Measurements from ENCODE around the gene STMN3.

STMN3 gene

DNA sequence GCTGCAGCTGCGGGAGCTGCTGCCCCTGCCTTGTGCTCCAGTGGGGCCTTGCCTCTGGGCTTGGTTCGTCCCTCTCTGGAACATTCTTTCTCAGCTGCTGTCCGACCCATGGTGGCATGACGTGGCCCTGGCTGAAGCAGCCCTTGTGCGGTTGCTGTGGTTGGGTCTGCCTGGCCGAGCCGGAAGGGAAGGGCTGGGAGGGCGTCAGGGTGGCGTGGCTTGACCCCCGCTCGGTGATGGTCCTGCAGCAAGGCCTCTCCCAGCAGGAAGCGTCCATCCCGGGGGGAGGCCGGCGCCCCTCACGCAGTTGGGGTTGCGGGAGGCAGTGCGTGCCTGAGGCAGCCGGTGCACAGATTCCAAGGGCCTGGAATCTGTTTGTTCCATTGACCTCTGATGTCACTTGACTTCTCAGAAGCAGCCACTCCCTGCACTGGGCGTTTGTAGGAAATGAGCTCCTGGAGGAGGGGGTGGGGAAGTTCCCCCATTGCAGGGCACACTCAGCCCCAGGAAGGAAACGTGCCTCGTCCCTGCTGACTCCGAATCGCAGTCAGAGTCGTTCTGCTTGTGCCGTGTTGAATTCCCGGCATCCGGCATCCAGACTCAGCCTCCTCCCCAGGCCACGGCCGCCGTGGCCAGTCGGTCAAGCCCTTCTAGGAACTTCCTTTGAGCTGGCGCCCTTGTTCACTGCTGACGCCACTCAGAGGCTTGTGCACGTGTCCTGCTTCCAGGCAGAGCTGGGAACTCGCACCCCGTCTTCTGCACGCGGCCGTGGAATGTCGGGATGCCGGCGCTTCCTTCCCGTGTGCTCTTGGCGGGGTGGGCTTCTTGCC is 33.5 kb upstream of the STMN3 start:
- no peak overlapping the region for H3K4me3 ChIP-seq (ENCODE audit: low read depth, low read length)
- peak; percentile 91 for DNase-seq (ENCODE audit: low read depth)
- TF ChIP-seq, protein P1, sequence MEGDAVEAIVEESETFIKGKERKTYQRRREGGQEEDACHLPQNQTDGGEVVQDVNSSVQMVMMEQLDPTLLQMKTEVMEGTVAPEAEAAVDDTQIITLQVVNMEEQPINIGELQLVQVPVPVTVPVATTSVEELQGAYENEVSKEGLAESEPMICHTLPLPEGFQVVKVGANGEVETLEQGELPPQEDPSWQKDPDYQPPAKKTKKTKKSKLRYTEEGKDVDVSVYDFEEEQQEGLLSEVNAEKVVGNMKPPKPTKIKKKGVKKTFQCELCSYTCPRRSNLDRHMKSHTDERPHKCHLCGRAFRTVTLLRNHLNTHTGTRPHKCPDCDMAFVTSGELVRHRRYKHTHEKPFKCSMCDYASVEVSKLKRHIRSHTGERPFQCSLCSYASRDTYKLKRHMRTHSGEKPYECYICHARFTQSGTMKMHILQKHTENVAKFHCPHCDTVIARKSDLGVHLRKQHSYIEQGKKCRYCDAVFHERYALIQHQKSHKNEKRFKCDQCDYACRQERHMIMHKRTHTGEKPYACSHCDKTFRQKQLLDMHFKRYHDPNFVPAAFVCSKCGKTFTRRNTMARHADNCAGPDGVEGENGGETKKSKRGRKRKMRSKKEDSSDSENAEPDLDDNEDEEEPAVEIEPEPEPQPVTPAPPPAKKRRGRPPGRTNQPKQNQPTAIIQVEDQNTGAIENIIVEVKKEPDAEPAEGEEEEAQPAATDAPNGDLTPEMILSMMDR (conservative IDR thresholded peaks at IDR 0.05; ENCODE audit: low read depth, low read length), result no peak

DNA sequence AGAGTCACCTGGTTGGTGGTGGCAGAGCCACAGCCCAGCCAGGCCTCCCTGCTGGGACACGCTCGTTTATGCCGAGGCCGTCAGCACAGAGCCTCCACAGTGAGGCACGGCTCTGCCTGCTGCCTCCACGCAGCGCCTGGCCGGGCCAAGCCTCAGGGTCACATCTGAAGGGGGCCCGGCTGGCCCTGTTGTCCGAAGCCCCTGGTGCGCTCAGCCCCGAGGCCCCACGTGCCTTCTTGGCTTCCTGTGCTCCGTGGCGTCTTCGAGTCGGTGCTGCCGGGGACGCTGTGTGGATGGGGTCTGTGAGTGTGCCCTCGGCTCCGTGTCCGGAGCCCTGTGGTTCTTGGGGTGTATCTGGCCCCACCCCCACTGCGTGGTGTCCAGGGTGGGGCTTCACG is 32.9 kb upstream of the STMN3 start:
- no peak for DNase-seq (ENCODE audit: low read depth)
- TF ChIP-seq, protein P1 (conservative IDR thresholded peaks at IDR 0.05; ENCODE audit: low read depth, low read length), result no peak
- H3K4me3 ChIP-seq (ENCODE audit: low read depth, low read length), result no peak overlapping the region

DNA sequence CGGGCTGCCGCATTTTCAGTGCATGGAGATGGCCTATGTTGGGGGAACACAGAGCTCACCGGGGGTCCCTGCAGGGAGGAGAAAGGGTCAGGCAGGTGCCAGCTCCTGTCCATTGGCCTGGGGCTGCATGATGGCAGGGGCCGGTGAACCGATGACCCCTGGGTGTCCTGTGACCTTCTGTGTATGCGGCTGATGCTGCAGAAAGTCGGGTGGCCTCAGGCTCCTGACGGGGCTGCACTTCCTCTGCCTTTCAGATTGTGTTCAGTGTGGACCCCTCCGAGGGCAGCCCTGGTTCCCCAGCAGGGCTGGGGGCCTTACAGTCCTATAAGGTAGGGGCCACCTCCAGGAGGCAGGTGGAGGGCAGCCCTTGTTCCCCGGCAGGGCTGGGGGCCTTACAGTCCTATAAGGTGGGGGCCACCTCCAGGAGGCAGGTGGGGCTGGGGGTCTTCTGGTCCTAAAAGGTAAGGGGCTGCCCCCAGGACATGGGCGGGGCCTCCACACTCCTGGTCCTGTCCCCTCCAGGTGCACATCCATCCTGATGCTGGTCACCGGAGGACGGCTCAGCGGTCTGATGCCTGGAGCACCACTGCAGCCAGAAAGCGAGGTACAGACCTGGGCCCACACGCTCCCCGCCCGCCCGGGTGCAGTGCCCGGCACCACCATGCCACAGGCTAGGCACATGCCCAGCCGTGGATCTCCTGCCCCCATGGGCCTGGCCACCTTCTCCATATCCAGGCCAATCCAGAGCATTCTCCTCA is 32.2 kb upstream of the STMN3 start:
- no peak overlapping the region for H3K4me3 ChIP-seq (ENCODE audit: low read depth, low read length)
- no peak for DNase-seq (ENCODE audit: low read depth)
- TF ChIP-seq, protein P1 (conservative IDR thresholded peaks at IDR 0.05; ENCODE audit: low read depth, low read length), result no peak

DNA sequence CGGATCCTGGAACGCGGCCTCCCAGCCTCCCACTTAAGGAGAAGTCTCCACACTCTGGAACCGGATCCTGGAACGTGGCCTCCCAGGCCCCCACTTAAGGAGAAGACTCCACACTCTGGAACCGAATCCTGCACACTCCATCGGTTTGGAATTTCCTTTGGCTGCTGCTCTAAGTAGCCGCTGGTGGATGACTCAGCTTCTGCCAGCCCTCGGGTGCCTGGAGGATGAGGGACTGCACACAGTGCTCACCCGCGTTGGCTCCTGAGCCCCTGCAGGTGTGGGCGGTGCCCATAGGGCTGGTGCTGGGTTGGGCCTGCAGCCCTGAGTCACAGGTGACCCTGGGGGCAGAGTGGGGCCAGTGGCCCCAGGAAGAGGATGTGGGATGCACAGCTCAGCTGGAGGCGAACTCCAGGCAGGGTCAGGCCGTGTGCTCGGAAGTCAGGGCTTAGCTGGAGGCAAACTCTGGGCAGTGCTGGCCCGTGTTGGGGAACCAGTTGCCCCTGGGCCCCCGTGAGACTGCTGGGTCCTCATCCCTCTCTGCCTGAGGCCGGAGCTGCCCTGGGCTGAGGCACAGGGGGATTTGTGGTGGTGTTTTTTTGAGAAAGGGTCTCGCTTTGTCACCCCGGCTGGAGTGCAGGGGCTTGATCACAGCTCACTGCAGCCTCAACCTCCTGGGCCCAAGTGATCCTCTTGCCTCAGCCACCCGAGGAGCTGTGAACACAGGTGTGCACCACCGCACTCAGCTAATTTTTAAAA is 29.3 kb upstream of the STMN3 start:
- TF ChIP-seq, protein P1 (conservative IDR thresholded peaks at IDR 0.05; ENCODE audit: low read depth, low read length), result no peak
- H3K4me3 ChIP-seq (ENCODE audit: low read depth, low read length), result no peak overlapping the region
- peak; percentile 92 for DNase-seq (ENCODE audit: low read depth)

DNA sequence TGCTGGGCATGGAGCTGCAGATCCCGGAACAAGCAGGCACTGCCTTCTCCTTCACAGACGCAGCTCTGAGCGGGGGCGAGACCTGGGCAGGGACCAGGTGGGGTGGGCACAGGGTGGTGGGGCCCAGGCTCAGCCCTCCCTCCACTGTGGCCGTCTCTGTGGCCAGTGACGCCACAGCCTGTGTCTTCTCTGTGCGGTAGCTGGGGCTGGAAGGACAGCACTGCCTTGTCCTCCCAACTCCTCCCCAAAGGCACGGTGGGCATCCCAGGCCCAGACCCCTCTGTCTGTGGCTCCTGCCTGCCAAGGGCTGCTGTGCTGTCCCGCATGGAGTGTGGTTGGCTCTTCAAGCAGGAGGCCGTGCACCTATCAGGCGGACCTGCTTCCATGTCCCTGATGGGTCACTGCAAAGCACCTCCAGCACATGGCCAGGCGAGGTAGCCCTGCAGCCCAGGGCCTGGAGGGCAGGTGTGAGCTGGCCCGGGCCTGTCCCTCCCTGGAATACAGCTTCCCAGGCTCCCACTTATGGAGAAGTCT is 28.5 kb upstream of the STMN3 start:
- no peak overlapping the region for H3K4me3 ChIP-seq (ENCODE audit: low read depth, low read length)
- TF ChIP-seq, protein P1 (conservative IDR thresholded peaks at IDR 0.05; ENCODE audit: low read depth, low read length), result no peak
- no peak for DNase-seq (ENCODE audit: low read depth)

DNA sequence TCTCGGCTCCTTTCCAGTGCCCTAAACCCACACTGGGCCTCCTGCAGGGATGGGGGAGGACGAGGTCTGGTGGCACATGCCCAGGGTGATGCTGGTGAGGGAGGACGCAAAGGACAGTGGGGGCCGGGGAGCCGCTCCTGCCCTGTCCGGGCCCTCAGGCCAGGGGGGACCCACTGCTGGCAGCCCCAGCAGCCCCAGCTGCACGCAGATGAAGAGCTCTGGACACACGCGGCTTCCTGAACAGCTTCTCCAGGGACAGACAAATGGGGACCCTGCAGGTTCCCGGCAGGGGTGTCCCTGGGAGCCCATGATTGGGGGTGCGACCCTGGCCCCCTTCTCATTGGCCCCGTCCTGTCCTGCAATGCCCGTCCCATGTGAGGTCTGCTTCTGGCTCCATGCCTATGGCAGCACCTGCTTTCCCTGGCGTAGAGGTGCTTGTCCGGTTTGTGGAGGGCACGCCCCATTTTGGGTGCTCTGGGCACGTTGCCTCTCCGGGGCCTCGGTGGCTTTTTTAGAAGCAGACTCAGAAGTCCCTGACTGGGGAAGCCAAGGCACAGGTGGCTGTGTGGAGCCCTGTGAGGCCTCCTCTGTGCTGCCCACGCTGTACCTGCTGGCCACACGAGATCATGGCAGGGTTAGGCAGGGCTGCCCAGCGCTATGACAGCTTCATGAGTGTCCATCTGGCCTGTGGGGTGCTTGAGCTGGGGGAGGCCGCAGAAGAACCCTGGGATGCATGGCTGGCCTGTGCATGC is 27.8 kb upstream of the STMN3 start:
- TF ChIP-seq, protein P1 (conservative IDR thresholded peaks at IDR 0.05; ENCODE audit: low read depth, low read length), result no peak
- H3K4me3 ChIP-seq (ENCODE audit: low read depth, low read length), result no peak overlapping the region
- no peak for DNase-seq (ENCODE audit: low read depth)
